Large intestine (tissue), 3 donors: ENCODE measurements around the gene PPP1R9A. TPM values are rescaled to one million over a fixed set of nuclear protein-coding genes. Genes with fewer than 3 reads are reported as not detected.

ENCODE experiments used
- DNase-seq, 2 donors: peaks; one replicate each; pipeline versions ENCODE4 v3.0.0 to v3.0.0-alpha.2; 2013
- H3K27ac ChIP-seq: one replicate; pipeline ENCODE4 v1.5.1; 2013; ENCODE audit warnings: low read length
- H3K27me3 ChIP-seq: 2 replicates; pipeline ENCODE4 v1.6.1; 2013; ENCODE audit warnings: low read length; ENCODE audit not compliant: control insufficient read depth, insufficient read depth
- H3K36me3 ChIP-seq: 2 replicates; pipeline ENCODE4 v1.6.1; 2013; ENCODE audit warnings: low read length; ENCODE audit not compliant: control insufficient read depth, insufficient read depth
- H3K4me1 ChIP-seq: one replicate; pipeline ENCODE4 v1.6.1; 2013; ENCODE audit warnings: low read length; ENCODE audit not compliant: control insufficient read depth, insufficient read depth
- H3K4me3 ChIP-seq: one replicate; pipeline ENCODE4 v1.5.1; 2013; ENCODE audit warnings: low read length
- H3K9me3 ChIP-seq: one replicate; pipeline ENCODE4 v1.6.1; 2013; ENCODE audit warnings: mild to moderate bottlenecking, low read depth, low read length, moderate library complexity; ENCODE audit not compliant: control insufficient read depth
- WGBS: methylation state at CpG from one replicate; pipeline ENCODE4 v1.1.5; 2013; ENCODE audit warnings: low lambda C conversion rate; ENCODE audit not compliant: insufficient coverage; 5-methylcytosine and 5-hydroxymethylcytosine counted together
- polyA plus RNA-seq: library from polyadenylated mRNA; unstranded; fragments of 120-200 nt; gene quantifications from one replicate; pipeline ENCODE4 v1.2.1, GENCODE V29; 2013

The PPP1R9A gene
- polyA plus RNA-seq, 1 donor: 16.7 TPM

- Histone ChIP-seq H3K4me1 (no peaks in the 10 kb centered on the region), H3K27me3 (no peaks in the 10 kb centered on the region), H3K4me3 (no peak overlapping the region), H3K9me3 (no peaks in the 10 kb centered on the region), H3K27ac (no peak overlapping the region), H3K36me3 (no peaks in the 10 kb centered on the region)
- DNase-seq: no peak
- no CpG with 5 or more reads among the region's 2 CpGs for WGBS
These were observed 18.3 kb upstream of the PPP1R9A start for GRCh38 chr7:94888995-94889523.

GRCh38 chr7:94890216-94890615 is 17.2 kb upstream of the PPP1R9A start:
- no peaks in the 10 kb centered on the region for H3K27me3 ChIP-seq

GRCh38 chr7:94893661-94894060 is 13.7 kb upstream of the PPP1R9A start:
- Histone ChIP-seq H3K4me1 (no peaks in the 10 kb centered on the region), H3K27ac (no peak overlapping the region), H3K27me3 (no peaks in the 10 kb centered on the region), H3K4me3 (no peak overlapping the region), H3K9me3 (no peaks in the 10 kb centered on the region), H3K36me3 (no peaks in the 10 kb centered on the region)
- no CpG with 5 or more reads among the region's 6 CpGs for WGBS
- DNase-seq: no peak

More at GRCh38 chr7:94890216-94890615, 17.2 kb upstream of the PPP1R9A start:
- WGBS: no CpG with 5 or more reads among the region's 2 CpGs
- Histone ChIP-seq H3K27ac (no peak overlapping the region), H3K36me3 (no peaks in the 10 kb centered on the region), H3K9me3 (no peaks in the 10 kb centered on the region), H3K4me3 (no peak overlapping the region), H3K4me1 (no peaks in the 10 kb centered on the region)
- DNase-seq: no peak

- H3K4me1 ChIP-seq: no peaks in the 10 kb centered on the region
- H3K4me3 ChIP-seq: no peak overlapping the region
- no peaks in the 10 kb centered on the region for H3K9me3 ChIP-seq
- H3K36me3 ChIP-seq: no peaks in the 10 kb centered on the region
- DNase-seq: no peak
- H3K27me3 ChIP-seq: no peaks in the 10 kb centered on the region
- WGBS: no CpG with 5 or more reads among the region's 1 CpG
- no peak overlapping the region for H3K27ac ChIP-seq
These were observed 9.9 kb upstream of the PPP1R9A start for GRCh38 chr7:94897541-94897940.

GRCh38 chr7:94898340-94898739 is 9.1 kb upstream of the PPP1R9A start:
- Histone ChIP-seq H3K36me3 (no peaks in the 10 kb centered on the region), H3K4me3 (no peak overlapping the region), H3K4me1 (no peaks in the 10 kb centered on the region), H3K9me3 (no peaks in the 10 kb centered on the region), H3K27me3 (no peaks in the 10 kb centered on the region), H3K27ac (no peak overlapping the region)
- DNase-seq: no peak

- WGBS: no CpG with 5 or more reads among the region's 3 CpGs
- no peaks in the 10 kb centered on the region for H3K9me3 ChIP-seq
These were observed 5.4 kb upstream of the PPP1R9A start for GRCh38 chr7:94901981-94902380.

GRCh38 chr7:94903971-94904370 is 3.4 kb upstream of the PPP1R9A start:
- no peaks in the 10 kb centered on the region for H3K9me3 ChIP-seq
- no peak overlapping the region for H3K27ac ChIP-seq
- no peaks in the 10 kb centered on the region for H3K36me3 ChIP-seq
- H3K4me1 ChIP-seq: peaks cover 5% of the 10 kb centered on the region
- DNase-seq: no peak
- H3K27me3 ChIP-seq: no peaks in the 10 kb centered on the region
- no peak overlapping the region for H3K4me3 ChIP-seq

More at GRCh38 chr7:94901981-94902380, 5.4 kb upstream of the PPP1R9A start:
- H3K27ac ChIP-seq: no peak overlapping the region
- H3K4me1 ChIP-seq: peaks cover under 1% of the 10 kb centered on the region
- DNase-seq: no peak
- H3K4me3 ChIP-seq: no peak overlapping the region
- no peaks in the 10 kb centered on the region for H3K27me3 ChIP-seq
- no peaks in the 10 kb centered on the region for H3K36me3 ChIP-seq

GRCh38 chr7:94904982-94905381 is 2.4 kb upstream of the PPP1R9A start:
- WGBS: 100% methylated on average over 1 of the region's 1 CpG
- Histone ChIP-seq H3K36me3 (no peaks in the 10 kb centered on the region), H3K9me3 (no peaks in the 10 kb centered on the region), H3K4me1 (peaks cover 5% of the 10 kb centered on the region), H3K27ac (no peak overlapping the region), H3K27me3 (no peaks in the 10 kb centered on the region), H3K4me3 (no peak overlapping the region)
- no peak for DNase-seq

- DNase-seq: peak; percentile 70 to 83
- Histone ChIP-seq H3K27me3 (no peaks in the 10 kb centered on the region), H3K4me3 (no peak overlapping the region), H3K27ac (no peak overlapping the region), H3K4me1 (peaks cover 5% of the 10 kb centered on the region), H3K36me3 (no peaks in the 10 kb centered on the region), H3K9me3 (no peaks in the 10 kb centered on the region)
- WGBS: 61% methylated on average over 4 of the region's 8 CpGs
These were observed 1.1 kb upstream of the PPP1R9A start for GRCh38 chr7:94906065-94906851.

- DNase-seq: peak in 1 of 2 donors; percentile 19
- H3K9me3 ChIP-seq: no peaks in the 10 kb centered on the region
- peaks cover 5% of the 10 kb centered on the region for H3K4me1 ChIP-seq
- H3K4me3 ChIP-seq: peak overlapping the region; percentile 64
- 0% methylated on average over 2 of the region's 65 CpGs for WGBS
- no peaks in the 10 kb centered on the region for H3K27me3 ChIP-seq
- no peaks in the 10 kb centered on the region for H3K36me3 ChIP-seq
- peak overlapping the region; percentile 79 for H3K27ac ChIP-seq
These were observed 473 bp downstream of the PPP1R9A start for GRCh38 chr7:94907811-94908322.
